ENCODE measurements around the gene PRPH. TPM values are rescaled to one million over a fixed set of nuclear protein-coding genes. Genes with fewer than 3 reads are reported as not detected.

Gene PRPH
- total and polyA plus RNA-seq, 10 of the 15 experiments (the other 5 are each of a cell fraction or from before 2014, with no cell fraction given), result 0.09 to 0.45 (median 0.19) TPM; not detected in 3

- no peak for TF ChIP-seq ZNF592 (IDR thresholded peaks at IDR 0.05)
- TF ChIP-seq RELA (IDR thresholded peaks at IDR 0.05; ENCODE audit: borderline replicate concordance, partially characterized antibody), result no peak
- no peak for TF ChIP-seq SUZ12 (IDR thresholded peaks at IDR 0.05; ENCODE audit: unreplicated experiment)
- TF ChIP-seq PBX3 (IDR thresholded peaks at IDR 0.05; ENCODE audit: insufficient replicate concordance, low read depth, low read length), result no peak
- no peak for TF ChIP-seq CTCF (IDR thresholded peaks at IDR 0.05 in 2 of 3, conservative IDR thresholded peaks at IDR 0.05 in 1 of 3; ENCODE audit: control insufficient read depth in 2 of 3, extremely low read depth in 1 of 3, insufficient read depth in 1 of 3, low read depth in 3 of 3, low read length in 3 of 3)
- TF ChIP-seq HSF1 (IDR thresholded peaks at IDR 0.05; ENCODE audit: low read depth, low read length), result no peak
- no peak for TF ChIP-seq YY1 (IDR thresholded peaks at IDR 0.05; ENCODE audit: low read depth, low read length)
- no peak for TF ChIP-seq KAT2A (conservative IDR thresholded peaks at IDR 0.05; ENCODE audit: control insufficient read depth, low read depth, low read length)
- no peak for TF ChIP-seq PKNOX1 (IDR thresholded peaks at IDR 0.05)
- TF ChIP-seq SIX5 (IDR thresholded peaks at IDR 0.05; ENCODE audit: low read depth, low read length, severe bottlenecking), result no peak
- no peak for TF ChIP-seq HDGF (IDR thresholded peaks at IDR 0.05)
- TF ChIP-seq TARDBP (IDR thresholded peaks at IDR 0.05; ENCODE audit: borderline replicate concordance), result no peak
- TF ChIP-seq CEBPZ (IDR thresholded peaks at IDR 0.05; ENCODE audit: low read depth, low read length), result no peak
- no peak for TF ChIP-seq CHD4 (IDR thresholded peaks at IDR 0.05)
- no peak for TF ChIP-seq ZBED1 (IDR thresholded peaks at IDR 0.05; ENCODE audit: borderline replicate concordance)
- TF ChIP-seq KLF5 (IDR thresholded peaks at IDR 0.05; ENCODE audit: partially characterized antibody), result no peak
- TF ChIP-seq RFX5 (IDR thresholded peaks at IDR 0.05; ENCODE audit: low read depth, low read length), result no peak
These were observed 30.5 kb upstream of the PRPH start (continued) for GRCh38 chr12:49264466-49264872.
